Epithelial cell of proximal tubule (primary cell): ENCODE measurements around the gene HOXC13. TPM values are rescaled to one million over a fixed set of nuclear protein-coding genes. Genes with fewer than 3 reads are reported as not detected.

Source experiments
- DNase-seq: peaks from one replicate; pipeline ENCODE4 v3.0.0-alpha.2; 2011; ENCODE audit warnings: low read depth
- H3K4me3 ChIP-seq: 2 replicates; pipeline ENCODE4 v1.5.1; 2011; ENCODE audit warnings: low read depth, mild to moderate bottlenecking, low read length
- total RNA-seq: library from RNA; depleted of rRNA; stranded (reverse); fragments of >200 nt; gene quantifications from 2 replicates; pipeline ENCODE4 v1.2.3, GENCODE V29; 2015
- TF ChIP-seq, protein P1 (sequence below): conservative IDR thresholded peaks from 2 replicates; pipeline ENCODE4 v1.5.1; 2012; ENCODE audit warnings: low read depth, mild to moderate bottlenecking, low read length

Gene HOXC13
- total RNA-seq, 1 donor from 2014 or later, result not detected

- H3K4me3 ChIP-seq, result no peak overlapping the region
- DNase-seq, result no peak
- TF ChIP-seq, protein P1, sequence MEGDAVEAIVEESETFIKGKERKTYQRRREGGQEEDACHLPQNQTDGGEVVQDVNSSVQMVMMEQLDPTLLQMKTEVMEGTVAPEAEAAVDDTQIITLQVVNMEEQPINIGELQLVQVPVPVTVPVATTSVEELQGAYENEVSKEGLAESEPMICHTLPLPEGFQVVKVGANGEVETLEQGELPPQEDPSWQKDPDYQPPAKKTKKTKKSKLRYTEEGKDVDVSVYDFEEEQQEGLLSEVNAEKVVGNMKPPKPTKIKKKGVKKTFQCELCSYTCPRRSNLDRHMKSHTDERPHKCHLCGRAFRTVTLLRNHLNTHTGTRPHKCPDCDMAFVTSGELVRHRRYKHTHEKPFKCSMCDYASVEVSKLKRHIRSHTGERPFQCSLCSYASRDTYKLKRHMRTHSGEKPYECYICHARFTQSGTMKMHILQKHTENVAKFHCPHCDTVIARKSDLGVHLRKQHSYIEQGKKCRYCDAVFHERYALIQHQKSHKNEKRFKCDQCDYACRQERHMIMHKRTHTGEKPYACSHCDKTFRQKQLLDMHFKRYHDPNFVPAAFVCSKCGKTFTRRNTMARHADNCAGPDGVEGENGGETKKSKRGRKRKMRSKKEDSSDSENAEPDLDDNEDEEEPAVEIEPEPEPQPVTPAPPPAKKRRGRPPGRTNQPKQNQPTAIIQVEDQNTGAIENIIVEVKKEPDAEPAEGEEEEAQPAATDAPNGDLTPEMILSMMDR, result no peak
Observed at GRCh38 chr12:53940443-53941014, 1.9 kb downstream of the HOXC13 start.

DNA sequence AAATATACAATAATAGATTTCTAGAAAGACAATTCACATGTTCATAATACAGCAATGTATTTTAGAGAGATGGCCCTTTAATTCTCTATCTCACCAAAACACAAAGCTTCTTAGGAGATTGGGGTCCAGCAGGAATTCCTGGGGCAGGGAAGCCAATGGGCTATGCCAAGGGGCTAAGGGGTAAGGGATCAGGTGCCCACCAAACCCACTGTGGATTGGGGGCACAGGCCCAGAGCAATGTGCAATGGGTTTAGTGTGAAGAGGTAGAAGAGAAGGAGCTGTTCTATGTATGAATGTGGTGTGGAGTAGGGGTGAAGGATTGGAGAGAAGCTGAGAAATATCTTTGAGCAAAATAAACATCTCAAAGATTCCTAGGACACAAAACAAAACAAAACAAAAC lies 2.6 kb downstream of the HOXC13 start:
- no peak for DNase-seq
- TF ChIP-seq, protein P1, result no peak
- no peak overlapping the region for H3K4me3 ChIP-seq

GRCh38 chr12:53941750-53942149 lies 3.1 kb downstream of the HOXC13 start:
- H3K4me3 ChIP-seq, result no peak overlapping the region
- TF ChIP-seq, protein P1, result no peak

GRCh38 chr12:53942467-53942997 lies 3.9 kb downstream of the HOXC13 start:
- no peak overlapping the region for H3K4me3 ChIP-seq
- DNase-seq, result no peak
- TF ChIP-seq, protein P1, result no peak

More at GRCh38 chr12:53941750-53942149, 3.1 kb downstream of the HOXC13 start:
- no peak for DNase-seq

GRCh38 chr12:53944209-53944608 lies 5.6 kb downstream of the HOXC13 start:
- DNase-seq, result no peak
- H3K4me3 ChIP-seq, result no peak overlapping the region
- TF ChIP-seq, protein P1, result no peak

DNA sequence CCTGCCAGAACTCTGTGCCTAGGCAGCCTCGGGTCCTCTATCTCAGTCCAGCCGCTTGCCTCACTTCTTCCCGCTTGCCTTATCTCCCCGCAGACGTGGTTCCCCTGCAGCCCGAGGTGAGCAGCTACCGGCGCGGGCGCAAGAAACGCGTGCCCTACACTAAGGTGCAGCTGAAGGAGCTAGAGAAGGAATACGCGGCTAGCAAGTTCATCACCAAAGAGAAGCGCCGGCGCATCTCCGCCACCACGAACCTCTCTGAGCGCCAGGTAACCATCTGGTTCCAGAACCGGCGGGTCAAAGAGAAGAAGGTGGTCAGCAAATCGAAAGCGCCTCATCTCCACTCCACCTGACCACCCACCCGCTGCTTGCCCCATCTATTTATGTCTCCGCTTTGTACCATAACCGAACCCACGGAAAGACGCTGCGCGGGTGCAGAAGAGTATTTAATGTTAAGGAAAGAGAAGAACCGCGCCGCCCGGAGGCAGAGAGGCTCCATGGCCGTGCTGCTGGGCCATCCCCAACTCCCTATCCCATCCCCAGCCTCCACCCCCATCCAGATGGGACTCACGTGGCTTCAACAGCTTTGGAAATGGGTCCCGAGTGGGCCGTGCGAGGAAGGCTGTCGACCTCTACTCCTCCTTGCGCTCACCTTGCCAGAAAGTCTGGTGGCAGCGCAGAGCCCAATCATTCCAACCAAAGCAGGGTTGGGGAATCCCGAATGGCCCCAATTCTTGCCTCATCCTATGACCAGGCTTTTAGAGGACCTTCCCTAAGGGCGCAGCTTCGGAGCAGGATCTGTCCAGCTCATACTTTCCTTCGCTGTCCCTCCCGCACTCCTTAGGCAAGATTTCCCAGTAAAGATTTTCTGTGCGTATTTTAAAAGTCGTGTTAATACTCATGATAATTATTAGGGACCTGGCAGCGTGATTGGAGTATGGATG lies 6.5 kb downstream of the HOXC13 start:
- TF ChIP-seq, protein P1, result no peak
- no peak for DNase-seq

More for the DNA sequence above, 6.5 kb downstream of the HOXC13 start:
- H3K4me3 ChIP-seq, result no peak overlapping the region
